ENCODE results near the gene DNASE1. TPM values are rescaled to one million over a fixed set of nuclear protein-coding genes. Genes with fewer than 3 reads are reported as not detected.
"Not testable (repeated sequence)": the region's sequence is repeated elsewhere in the genome, so short reads cannot be mapped to it uniquely, and the experiment has no call there.

Gene DNASE1
- total RNA-seq, 1 donor from 2014 or later, result 12.2 TPM

- H3K27me3 Mint-ChIP-seq (ENCODE audit: low read depth), result no peaks in the 10 kb centered on the region
- H3K9me3 Mint-ChIP-seq (ENCODE audit: low read depth), result no peaks in the 10 kb centered on the region
- peak; percentile 68 for DNase-seq (ENCODE audit: low spot score)
- H3K4me1 Mint-ChIP-seq (ENCODE audit: low read depth), result peaks cover 7% of the 10 kb centered on the region
- H3K36me3 Mint-ChIP-seq (ENCODE audit: low read depth), result peaks cover 18% of the 10 kb centered on the region
- no peak for TF ChIP-seq CTCF (IDR thresholded peaks at IDR 0.05)
- no peak overlapping the region for H3K4me3 Mint-ChIP-seq (ENCODE audit: unreplicated experiment)
- H3K27ac Mint-ChIP-seq (ENCODE audit: unreplicated experiment), result peak overlapping the region; percentile 32
Observed at GRCh38 chr16:3655396-3656159, 1.1 kb downstream of the DNASE1 start.

GRCh38 chr16:3656160-3656490 lies 1.6 kb downstream of the DNASE1 start:
- H3K4me1 Mint-ChIP-seq (ENCODE audit: low read depth); H3K27ac Mint-ChIP-seq (ENCODE audit: unreplicated experiment); H3K9me3 Mint-ChIP-seq (ENCODE audit: low read depth); H3K4me3 Mint-ChIP-seq (ENCODE audit: unreplicated experiment); DNase-seq (ENCODE audit: low spot score); H3K27me3 Mint-ChIP-seq (ENCODE audit: low read depth): not testable (repeated sequence)
- peaks cover 20% of the 10 kb centered on the region for H3K36me3 Mint-ChIP-seq (ENCODE audit: low read depth)

GRCh38 chr16:3656491-3657468 lies 2.3 kb downstream of the DNASE1 start:
- DNase-seq (ENCODE audit: low spot score), result peak; percentile 73
- no peaks in the 10 kb centered on the region for H3K9me3 Mint-ChIP-seq (ENCODE audit: low read depth)
- H3K27ac Mint-ChIP-seq (ENCODE audit: unreplicated experiment), result peak overlapping the region; percentile 5
- H3K36me3 Mint-ChIP-seq (ENCODE audit: low read depth), result peaks cover 22% of the 10 kb centered on the region
- no peak overlapping the region for H3K4me3 Mint-ChIP-seq (ENCODE audit: unreplicated experiment)
- no peak for TF ChIP-seq CTCF (IDR thresholded peaks at IDR 0.05)
- H3K27me3 Mint-ChIP-seq (ENCODE audit: low read depth), result no peaks in the 10 kb centered on the region
- H3K4me1 Mint-ChIP-seq (ENCODE audit: low read depth), result peaks cover 7% of the 10 kb centered on the region

GRCh38 chr16:3659251-3659650 lies 4.8 kb downstream of the DNASE1 start:
- DNase-seq (ENCODE audit: low spot score), result no peak
- Mint-ChIP-seq H3K36me3 (ENCODE audit: low read depth) (peaks cover 25% of the 10 kb centered on the region), H3K9me3 (ENCODE audit: low read depth) (no peaks in the 10 kb centered on the region), H3K27ac (ENCODE audit: unreplicated experiment) (peak overlapping the region; percentile 27), H3K27me3 (ENCODE audit: low read depth) (no peaks in the 10 kb centered on the region), H3K4me3 (ENCODE audit: unreplicated experiment) (no peak overlapping the region), H3K4me1 (ENCODE audit: low read depth) (peaks cover 7% of the 10 kb centered on the region)
- TF ChIP-seq CTCF (IDR thresholded peaks at IDR 0.05), result no peak

GRCh38 chr16:3661311-3661710 lies 6.8 kb downstream of the DNASE1 start:
- no peak for DNase-seq (ENCODE audit: low spot score)
- H3K4me3 Mint-ChIP-seq (ENCODE audit: unreplicated experiment), result no peak overlapping the region
- H3K9me3 Mint-ChIP-seq (ENCODE audit: low read depth), result no peaks in the 10 kb centered on the region
- H3K4me1 Mint-ChIP-seq (ENCODE audit: low read depth), result peaks cover 7% of the 10 kb centered on the region
- H3K36me3 Mint-ChIP-seq (ENCODE audit: low read depth), result peaks cover 29% of the 10 kb centered on the region
- H3K27ac Mint-ChIP-seq (ENCODE audit: unreplicated experiment), result no peak overlapping the region
- TF ChIP-seq CTCF (IDR thresholded peaks at IDR 0.05), result no peak
- H3K27me3 Mint-ChIP-seq (ENCODE audit: low read depth), result no peaks in the 10 kb centered on the region
